ENCODE results near the gene FBXO24.

GRCh38 chr7:100632951-100633717, 47.0 kb downstream of the FBXO24 start:
- TF ChIP-seq, protein P1, sequence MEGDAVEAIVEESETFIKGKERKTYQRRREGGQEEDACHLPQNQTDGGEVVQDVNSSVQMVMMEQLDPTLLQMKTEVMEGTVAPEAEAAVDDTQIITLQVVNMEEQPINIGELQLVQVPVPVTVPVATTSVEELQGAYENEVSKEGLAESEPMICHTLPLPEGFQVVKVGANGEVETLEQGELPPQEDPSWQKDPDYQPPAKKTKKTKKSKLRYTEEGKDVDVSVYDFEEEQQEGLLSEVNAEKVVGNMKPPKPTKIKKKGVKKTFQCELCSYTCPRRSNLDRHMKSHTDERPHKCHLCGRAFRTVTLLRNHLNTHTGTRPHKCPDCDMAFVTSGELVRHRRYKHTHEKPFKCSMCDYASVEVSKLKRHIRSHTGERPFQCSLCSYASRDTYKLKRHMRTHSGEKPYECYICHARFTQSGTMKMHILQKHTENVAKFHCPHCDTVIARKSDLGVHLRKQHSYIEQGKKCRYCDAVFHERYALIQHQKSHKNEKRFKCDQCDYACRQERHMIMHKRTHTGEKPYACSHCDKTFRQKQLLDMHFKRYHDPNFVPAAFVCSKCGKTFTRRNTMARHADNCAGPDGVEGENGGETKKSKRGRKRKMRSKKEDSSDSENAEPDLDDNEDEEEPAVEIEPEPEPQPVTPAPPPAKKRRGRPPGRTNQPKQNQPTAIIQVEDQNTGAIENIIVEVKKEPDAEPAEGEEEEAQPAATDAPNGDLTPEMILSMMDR (IDR thresholded peaks at IDR 0.05), result peak in 1 of 3 donors; percentile 20
- no peak for TF ChIP-seq POLR2A (IDR thresholded peaks at IDR 0.05)
